Cerebellar nuclear complex (tissue), 1 donor: ENCODE results near the gene DECR2.
"Not testable (repeated sequence)": the region's sequence is repeated elsewhere in the genome, so short reads cannot be mapped to it uniquely, and the experiment has no call there.

Experiments
- DNase-seq, 2 experiments: peaks; one replicate each; lab custom pipeline; 2025; lab: John Stamatoyannopoulos, UW

DECR2 gene, protein sequence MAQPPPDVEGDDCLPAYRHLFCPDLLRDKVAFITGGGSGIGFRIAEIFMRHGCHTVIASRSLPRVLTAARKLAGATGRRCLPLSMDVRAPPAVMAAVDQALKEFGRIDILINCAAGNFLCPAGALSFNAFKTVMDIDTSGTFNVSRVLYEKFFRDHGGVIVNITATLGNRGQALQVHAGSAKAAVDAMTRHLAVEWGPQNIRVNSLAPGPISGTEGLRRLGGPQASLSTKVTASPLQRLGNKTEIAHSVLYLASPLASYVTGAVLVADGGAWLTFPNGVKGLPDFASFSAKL

DNA sequence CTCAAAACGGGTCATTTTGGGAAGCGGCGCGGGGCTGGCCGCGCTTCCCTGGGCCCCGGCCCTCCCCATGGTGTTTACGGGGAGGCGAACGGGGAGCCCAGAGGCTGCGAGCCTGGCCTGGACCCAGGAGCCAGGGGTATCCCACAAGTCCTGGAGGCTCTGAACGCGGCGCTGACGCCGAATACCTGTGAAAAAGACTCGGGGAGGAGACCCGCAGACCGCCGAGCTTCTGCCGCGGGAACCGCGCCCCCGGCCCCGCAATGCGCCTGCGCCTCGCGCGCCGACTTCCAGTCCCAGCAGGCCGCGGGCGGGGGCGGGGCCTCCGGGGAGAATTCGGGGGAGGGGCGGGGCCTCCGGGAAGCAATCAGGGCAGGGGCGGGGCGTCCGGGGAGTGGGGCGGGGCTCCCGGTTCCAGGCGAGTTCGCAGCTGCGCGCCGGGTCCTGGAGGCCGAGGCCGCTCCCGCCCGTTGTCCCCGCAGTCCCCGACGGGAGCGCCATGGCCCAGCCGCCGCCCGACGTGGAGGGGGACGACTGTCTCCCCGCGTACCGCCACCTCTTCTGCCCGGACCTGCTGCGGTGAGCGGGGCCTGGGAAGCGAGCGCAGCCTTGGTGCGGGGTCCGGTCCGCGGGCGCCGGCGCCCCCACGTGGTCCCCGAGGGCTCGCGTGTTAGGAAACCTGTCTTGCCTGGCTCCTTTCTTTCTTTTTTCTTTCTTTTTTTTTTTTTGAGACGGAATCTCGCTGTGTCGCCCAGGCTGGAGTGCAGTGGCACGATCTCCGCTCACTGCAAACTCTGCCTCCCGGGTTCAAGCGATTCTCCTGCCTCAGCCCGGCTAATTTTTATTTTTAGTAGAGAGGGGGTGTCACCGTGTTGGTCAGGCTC is at the start of gene DECR2:
TSS of gene DECR2 (plus strand) at position 418 of the 881 bp plus-strand sequence. CDS start at position 497, 79 bp downstream.
- peak in 1 of 2 experiments; percentile 50 for DNase-seq

DNA sequence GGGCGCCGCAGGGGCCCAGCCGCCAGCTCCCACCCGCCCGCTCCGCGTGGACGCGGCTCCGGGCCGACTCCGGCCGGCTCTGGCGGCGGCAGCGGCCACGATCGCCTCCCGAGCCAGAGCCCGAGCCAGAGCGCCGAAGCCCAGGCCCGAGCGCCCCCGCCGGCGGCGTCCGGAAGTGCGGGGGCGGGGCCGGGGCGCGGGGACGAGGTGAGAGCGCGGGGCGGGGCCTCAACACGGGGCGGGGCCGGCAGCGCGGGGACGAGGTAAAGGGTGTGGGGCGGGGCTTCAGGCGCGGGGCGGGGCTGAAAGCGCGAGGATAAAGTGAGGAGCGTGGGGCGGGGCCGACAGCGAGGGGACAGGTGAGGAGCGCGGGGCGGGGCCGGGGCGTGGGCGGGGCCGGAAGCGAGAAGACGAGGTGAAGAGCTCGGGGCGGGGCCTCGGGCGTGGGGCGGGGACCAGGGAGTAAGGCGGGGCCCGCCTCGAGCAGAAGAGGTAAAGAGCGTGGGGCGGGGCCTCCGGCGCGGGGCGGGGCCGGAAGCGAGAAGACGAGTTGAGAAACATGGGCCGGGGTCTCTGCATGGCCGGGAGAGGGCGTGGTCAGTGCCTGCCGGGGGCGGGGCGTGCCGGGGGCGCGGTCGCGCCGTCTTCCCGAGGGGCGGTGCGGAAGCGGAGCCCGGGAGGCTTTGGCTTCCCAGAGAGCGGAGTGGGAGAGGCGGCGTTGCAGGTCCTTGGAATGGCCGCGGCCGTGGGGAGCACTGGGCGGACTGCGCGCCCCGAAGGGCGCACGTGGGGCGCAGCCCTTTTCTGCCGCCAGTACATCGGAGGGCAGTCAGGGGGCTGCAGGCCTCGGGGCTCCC is 48.9 kb upstream of the DECR2 start, which contains the start of gene AXIN1:
TSS of gene AXIN1 (minus strand) at position 177 of the 857 bp plus-strand sequence. CDS start 5,698 bp downstream, outside the sequence.
- peak; percentile 30 to 72 for DNase-seq

DNA sequence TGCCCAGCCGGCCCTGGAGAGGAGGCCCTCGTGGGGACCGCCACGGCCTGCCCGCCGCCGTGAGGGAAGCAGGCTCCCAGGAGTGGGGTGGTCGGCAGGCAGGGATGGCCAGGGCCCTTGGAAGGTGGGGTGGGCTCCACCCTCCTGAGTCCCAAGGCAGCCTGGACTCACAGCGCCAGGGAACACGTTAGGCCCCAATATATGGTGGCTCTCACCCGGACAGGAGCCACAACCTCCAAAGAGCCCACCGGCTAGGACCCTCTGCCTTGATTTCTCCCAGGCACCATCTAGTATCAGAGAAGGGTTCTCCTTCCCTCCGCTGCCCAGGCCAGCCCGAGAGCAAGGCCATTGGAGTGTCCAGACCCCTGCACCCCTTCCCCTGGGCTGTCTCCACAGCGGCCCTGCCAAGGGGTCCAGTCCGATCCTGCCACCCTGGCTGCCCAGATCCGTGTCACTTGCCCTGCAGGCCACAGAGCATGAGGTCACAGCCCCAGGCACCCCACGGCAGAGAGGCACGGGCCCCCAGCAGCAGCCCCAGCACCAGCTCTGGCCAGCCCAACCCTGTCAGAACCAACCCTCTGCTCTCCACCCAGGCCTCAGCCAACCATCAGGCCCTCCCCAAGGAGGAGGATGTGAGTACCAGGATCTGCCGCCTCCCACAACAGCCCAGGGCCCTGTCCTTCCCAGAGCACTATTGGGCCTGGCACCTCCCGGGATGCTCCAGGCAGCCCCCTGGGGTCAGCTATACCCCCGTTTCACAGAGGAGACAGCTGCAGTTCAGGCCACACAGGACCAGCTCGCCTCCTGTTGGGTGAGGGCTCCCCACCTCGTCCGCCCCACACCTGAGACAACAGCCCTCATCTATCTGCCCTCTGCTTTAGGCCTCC is 48.0 kb upstream of the DECR2 start:
- DNase-seq, result no peak

DNA sequence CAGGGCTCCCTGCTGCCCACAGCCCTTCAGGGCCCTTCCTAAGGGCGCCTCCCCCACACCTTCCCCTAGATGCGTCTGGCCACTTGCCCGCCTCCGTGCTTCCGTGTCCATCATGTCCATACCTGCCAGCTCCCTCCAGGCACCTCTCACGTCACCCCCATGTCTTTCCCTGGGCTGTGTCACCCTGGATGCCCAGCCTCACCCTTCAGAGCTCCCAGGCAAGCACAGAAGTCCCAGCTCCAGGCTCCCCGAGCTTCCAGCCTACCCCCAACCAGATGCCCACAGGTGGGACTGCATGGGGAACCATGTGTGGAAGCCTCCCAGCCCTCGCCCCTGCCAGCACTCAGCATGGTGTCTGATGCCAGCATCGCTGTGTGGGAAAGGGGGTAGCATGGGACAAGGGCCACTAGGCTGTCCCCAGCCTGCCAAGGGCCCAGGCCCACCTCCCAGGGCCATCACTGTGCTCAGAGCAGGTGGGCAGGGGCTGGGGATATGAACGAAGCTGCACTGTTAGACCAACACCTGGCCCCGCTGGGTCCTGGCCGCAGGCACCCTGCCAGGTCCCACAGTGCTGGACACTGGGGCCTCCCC is 47.3 kb upstream of the DECR2 start:
- no peak for DNase-seq

DNA sequence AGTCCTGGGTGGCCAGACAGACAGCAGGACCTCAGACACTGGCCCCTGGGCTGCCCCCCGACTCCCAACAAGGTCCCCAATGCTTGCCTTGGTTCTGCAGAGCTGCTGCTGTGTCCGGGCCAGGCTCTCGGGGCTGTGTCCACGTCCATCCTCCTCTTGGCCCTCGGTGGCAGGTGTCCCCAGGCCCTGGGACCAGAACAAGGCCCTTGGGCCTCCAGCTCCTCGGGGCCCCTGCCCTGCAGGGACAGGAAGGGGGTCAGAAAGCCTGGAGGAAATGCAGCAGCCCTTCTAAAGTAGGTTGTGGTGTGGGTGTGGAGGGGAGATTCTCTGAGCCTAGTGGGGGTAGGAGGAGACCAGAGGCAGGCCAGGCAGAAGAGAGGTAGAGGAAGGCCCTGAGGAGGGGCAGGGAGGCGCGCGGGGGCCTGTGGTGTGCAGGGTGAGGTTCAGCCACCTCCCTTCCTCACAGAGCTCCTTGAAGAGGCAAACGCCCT is 46.7 kb upstream of the DECR2 start:
- DNase-seq, result no peak

DNA sequence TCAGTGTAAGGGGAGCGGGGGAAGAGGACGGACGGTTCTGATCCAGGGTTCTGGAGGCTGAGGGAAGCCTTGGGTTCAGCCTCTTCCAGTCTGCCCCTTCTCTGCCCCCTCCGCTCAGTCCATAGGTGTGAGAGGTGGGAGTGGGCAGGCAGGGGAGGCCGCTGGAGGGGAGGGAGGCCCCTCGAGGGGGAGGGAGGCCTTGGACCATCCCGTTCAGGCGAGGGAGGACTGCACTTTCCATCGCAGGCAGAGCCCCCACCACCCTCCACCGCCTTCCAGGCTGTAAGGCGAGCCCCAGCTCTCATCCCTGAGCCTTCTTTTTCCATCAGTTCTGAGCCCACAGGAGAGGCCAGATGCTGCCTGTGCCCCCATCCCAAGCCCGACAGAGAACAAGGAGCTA is 44.9 kb upstream of the DECR2 start:
- no peak for DNase-seq

DNA sequence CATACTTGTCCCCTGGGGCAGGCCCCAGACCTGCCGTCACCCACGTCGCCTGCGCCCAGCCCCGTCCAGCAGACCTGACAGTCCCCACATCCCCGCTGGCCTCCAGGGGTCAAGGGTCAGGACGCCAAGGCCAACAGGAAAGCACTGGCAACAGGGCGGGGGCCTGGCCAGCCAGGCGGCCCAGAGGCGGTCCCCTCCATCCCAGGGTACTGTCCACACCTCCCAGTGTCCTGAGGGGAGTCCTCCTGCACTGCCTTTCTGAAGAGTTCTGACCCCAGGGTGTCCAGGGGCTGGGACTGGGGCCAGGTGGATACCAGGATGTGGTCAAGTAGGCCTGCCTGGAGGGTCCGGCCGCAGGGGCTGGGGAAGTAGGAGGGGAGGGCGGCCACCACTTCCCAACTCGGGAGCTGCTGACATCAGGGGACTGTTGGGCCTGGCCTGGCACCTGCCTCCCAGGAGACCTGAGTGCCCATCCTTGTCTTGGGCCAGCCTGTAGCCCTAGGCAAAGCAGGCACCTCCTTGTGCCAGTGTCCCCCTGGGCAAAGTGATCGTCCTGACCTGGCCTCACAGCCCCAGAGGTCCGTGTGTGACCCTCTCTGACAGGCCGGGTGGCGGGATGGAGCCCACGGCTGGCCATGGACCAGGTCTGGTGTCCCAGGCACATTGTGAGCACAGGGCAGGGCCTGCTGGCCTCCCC is 42.5 kb upstream of the DECR2 start:
- DNase-seq, result no peak

DNA sequence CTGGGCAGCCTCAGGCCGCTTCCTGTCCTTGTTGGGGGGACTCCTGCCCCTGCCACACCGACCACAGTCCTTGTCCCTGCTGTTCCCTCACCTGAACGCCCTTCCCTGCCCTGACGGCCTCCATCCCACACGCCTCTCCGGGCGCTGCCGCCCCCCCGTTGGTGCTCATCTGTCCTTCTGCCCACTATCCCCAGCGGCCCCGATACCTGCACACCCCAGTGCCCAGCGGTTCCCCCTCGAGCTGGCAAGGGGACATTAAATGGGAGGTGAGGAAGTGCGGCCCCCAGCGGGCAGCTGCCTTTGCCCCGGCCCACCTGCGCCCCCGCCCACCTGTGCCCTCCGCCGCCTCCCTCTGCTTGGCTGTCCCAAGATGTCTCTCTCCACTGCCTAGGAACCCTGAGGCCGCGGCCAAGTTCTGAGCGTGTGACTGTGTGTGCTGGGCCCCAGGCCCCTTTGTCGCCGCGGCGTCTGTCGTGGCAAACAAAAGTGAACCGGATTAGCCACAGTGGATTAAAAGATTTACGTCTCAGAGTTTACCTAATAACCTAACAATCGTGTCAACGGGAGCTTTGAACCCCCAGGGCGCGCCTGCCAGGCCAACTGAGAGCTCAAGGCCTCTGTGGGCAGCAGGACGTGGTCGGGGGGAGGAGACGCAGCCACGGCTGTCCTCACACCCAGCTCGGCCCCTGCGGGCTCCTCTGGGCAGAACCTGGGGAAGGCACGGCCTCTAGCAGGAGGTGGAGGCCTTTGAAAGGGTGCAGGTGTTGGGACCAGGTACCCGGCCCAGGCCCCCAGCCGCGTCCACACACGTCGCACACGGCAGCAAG is 41.6 kb upstream of the DECR2 start:
- DNase-seq, result no peak

DNA sequence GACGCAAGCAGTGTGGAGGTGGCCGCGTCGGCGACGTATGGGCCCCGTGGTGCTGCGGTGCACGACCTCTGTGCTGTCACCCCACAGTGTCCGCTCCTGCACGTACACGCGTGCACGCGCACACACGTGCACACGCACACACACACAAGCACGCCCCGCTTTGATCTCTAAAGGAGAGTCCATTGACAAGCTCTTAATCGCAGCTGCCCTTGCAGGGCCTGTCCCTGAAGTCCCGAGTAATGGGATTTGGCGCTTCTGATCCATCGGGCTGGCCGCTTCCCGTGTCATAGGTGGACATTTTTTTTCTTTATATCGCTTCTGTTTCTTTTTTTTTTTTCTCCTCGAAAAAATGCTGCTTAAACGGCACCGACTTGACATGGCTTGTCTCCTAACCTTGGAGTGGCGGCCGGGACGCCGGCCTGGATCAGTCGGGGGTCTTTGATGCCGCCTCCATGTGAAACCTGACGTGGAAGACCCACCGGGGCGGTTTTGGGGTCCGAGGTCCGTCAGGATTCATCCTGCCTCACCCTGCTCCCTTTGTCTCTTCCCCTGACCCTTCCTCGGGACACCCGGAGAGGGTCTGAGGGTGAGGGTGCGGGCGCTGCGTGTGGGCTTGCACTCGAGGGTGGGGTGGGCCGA is 40.9 kb upstream of the DECR2 start:
- DNase-seq, result no peak

DNA sequence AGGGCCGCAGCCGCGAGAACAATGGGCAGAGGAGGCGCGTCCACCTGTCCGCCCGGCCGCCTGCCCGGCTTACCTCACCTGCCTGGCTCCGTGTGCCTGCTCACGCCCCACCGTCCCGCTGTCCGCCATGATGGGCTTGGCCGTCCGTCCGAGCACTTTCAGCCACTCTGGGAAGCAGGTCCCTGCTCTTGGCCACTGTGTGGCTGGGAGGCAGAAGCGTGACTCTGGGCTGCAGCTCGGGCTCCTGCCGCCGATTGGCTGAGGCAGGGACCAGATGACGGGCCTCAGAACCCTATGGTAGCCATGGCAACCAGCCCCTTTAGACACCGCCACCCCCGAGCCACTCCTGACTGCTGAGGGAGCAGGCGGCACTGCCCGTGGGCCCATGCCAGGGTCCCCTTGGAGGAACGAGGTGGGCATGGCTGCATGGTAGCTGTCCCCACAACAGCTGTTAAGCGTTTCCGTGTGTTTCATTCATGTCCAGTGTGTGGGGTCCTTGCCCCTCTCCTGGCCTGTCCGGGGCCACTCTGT is 40.3 kb upstream of the DECR2 start:
- DNase-seq, result no peak

DNA sequence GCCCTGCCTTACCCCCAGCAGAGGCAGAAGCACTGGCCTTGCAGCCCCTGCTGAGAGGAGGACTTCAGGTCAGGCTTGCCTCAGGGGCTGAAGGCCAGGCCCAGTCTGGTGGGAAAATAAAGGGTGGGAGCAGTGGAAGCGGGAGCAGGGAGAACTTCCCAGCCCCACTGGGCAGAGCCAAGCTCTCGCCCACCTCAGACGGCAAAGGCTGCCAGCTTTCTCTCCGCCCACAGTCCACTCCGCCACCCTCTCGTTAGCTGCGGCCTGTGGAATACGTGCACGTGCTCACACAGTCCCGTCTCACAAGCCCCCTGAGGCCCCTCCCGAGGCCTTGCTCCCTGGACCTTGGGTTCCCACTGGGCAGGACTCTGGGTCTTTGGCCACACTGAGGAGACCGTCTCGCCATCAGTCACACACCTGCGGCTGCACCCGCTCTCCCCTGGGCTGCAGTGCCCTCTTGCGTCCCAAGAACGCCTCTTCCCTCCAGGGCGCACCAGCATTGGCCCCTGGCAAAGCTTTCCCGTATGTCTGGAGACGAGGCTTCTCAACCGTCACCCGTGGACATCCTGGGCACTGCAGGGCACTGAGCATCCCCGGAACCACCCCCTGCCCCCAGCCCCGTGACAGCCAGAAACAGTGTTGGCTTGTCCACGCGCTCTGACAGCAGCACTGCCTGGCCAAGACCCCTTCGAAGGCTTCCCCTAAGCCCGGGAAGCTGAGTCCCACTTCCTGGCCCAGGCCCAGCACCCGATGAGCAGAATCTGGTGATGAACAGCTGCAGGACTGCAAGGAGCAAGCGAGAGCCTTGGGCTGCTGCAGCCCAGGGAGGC is 39.6 kb upstream of the DECR2 start:
- peak in 1 of 2 experiments; percentile 71 for DNase-seq

DNA sequence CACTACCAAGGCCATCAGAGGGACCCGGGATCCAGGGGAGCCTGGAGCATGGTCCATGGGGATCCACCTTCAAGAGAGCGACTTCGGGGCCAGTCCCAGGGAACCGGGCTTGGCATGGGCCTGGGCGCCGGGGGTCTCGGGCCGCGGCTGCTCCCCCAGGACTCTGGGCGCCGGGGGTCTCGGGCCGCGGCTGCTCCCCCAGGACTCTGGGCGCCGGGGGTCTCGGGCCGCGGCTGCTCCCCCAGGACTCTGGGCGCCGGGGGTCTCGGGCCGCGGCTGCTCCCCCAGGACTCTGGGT is 39.0 kb upstream of the DECR2 start:
- DNase-seq, result not testable (repeated sequence)

DNA sequence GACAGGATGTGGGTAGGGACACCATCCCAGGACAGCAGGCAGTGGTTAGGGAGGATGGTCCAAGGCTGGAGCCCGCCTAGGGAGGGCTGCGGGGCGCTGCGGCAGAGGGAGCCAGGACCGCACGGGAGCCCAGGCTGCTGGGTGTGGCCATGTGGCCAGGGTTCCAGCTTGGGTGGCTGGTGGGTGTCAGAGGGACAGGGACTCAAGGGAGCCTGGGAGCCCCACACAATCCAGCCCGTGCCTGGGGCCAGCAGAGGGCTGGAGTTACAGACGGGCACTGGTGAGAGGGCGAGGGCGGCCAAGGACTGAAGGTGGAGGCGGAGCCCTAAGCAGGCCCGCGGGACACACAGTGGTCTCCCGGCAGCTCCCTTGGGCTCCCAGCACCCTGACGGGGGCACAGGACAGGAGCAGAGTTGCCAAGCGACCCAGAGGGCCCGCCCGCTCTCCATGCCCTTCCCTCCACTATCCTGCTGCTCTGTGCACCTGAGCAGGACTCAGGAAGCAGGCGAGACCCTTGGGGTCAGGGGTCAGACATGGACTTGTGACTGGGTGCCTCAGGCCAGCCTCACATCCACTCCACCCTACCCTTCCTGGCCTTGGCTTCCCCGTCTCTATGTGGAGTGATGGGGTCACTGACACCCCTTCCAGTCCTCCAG is 38.4 kb upstream of the DECR2 start:
- DNase-seq, result no peak

DNA sequence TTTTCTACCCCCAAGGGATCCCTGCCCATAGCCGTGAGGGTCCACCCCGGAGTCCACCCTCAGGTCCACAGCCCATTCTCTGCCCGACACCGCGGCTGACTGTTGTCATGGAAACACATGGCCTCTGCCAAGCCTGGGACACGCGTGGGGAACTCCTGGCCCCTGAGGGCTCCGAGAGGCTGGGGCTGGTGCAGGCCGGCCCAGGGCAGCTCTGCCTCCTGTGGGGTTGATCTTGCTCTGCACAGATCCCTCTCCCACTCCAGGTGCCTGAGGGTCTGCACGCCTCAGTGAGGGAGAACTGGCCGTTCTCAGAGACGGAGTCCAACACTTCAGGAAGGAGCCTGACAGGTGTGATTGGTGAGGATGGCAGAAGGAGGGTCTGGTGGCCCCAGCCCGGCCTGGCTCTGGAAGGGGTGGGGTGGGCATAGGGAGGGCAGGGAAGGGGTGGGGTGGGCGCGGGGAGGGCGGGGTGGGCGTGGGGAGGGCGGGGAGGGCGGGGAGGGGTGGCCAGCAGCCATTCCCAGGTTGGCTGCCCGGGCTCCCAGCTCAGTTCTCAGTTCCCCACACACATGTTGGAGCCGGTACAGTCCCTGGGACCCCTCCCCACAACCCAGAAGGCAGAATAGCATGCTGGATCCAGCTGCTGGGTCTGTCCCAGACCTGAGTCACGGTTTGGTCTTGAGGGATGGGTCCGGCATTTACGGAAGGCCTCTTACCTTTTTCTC is 37.8 kb upstream of the DECR2 start:
- DNase-seq, result no peak

DNA sequence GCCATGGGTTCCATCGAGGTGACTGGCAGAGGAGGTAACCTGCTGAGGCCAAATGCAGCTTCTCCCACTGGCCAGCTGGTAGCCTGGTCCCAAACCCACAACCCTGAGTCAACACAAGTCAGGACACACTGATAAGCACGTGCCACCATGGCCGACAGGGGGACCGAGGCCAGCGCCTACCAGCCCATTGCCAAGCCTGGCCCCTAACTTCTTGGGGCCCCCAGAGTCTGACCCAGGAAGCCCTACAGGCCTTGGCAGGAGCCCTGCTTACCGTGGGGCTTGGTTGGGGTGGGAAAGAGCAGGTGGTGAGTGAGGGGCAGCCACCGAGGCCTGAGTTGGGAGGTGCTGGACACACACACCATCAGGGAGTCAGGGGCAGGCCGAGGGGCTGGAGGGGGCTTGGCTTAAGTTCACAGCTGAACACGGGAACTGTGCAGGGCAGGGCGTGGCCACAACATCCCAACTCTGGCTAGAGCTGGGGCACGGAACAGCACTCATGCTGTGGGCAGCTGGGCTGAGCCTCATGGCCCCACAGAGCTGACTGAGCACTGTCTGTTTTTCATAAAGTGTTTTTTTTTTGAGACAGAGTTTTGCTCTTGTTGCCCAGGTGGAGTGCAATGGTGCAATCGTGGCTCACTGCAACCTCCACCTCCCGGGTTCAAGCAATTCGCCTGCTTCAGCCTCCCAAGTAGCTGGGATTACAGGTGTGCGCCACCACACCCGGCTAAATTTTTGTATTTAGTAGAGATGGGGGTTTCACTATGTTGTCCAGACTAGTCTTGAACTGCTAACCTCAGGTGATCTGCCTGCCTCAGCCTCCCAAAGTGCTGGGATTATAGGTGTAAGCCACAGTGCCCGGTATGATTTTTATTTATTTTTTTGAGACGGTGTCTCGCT is 36.8 kb upstream of the DECR2 start:
- DNase-seq, result no peak
